Neutrophil (primary cell): ENCODE measurements around the gene FN1.

Source experiments
- H3K27ac ChIP-seq: fragments of 200-600 bp; sonication (generic); 2 replicates; pipeline ENCODE4 v1.5.1; 2016; ENCODE audit warnings: mild to moderate bottlenecking, moderate library complexity
- H3K27me3 ChIP-seq: fragments of 200-600 bp; sonication (generic); 2 replicates; pipeline ENCODE4 v1.6.0; 2016; ENCODE audit warnings: mild to moderate bottlenecking
- H3K36me3 ChIP-seq: fragments of 200-600 bp; sonication (generic); 2 replicates; pipeline ENCODE4 v1.5.1; 2017
- H3K4me1 ChIP-seq, 2 experiments: fragments of 200-600 bp in 1 of 2; sonication (generic) in 1 of 2; 1 replicate in 1 of 2; 2 replicates in 1 of 2; pipeline versions ENCODE4 v1.5.1 to v1.6.1; 2013 to 2016; ENCODE audit warnings: low read depth in 1 of 2, low read length in 1 of 2, mild to moderate bottlenecking in 1 of 2, moderate library complexity in 1 of 2; ENCODE audit not compliant: control insufficient read depth in 1 of 2, insufficient read depth in 1 of 2
- H3K4me3 ChIP-seq, 2 experiments: fragments of 200-600 bp in 1 of 2; sonication (generic) in 1 of 2; 1 replicate in 1 of 2; 2 replicates in 1 of 2; pipeline ENCODE4 v1.5.1; 2013 to 2016; ENCODE audit warnings: low read depth in 1 of 2, low read length in 1 of 2, mild to moderate bottlenecking in 1 of 2, moderate library complexity in 1 of 2
- H3K9me3 ChIP-seq: fragments of 200-600 bp; sonication (generic); 2 replicates; pipeline ENCODE4 v1.5.1; 2016
- CTCF ChIP-seq: fragments of 200-600 bp; sonication (generic); IDR thresholded peaks from 2 replicates; pipeline ENCODE4 v1.5.1; 2016; ENCODE audit warnings: antibody characterized with exemption

FN1 gene

GRCh38 chr2:215354771-215355695 lies 80.8 kb downstream of the FN1 start:
- Histone ChIP-seq H3K27me3 (no peaks in the 10 kb centered on the region), H3K36me3 (no peaks in the 10 kb centered on the region), H3K9me3 (no peaks in the 10 kb centered on the region), H3K4me1 (no peaks in the 10 kb centered on the region), H3K4me3 (no peak overlapping the region), H3K27ac (no peak overlapping the region)
- no peak for TF ChIP-seq CTCF

- no peak overlapping the region for H3K4me3 ChIP-seq
- H3K27me3 ChIP-seq = no peaks in the 10 kb centered on the region
- no peak for TF ChIP-seq CTCF
- H3K27ac ChIP-seq = no peak overlapping the region
- no peaks in the 10 kb centered on the region for H3K9me3 ChIP-seq
- H3K4me1 ChIP-seq = no peaks in the 10 kb centered on the region
- no peaks in the 10 kb centered on the region for H3K36me3 ChIP-seq
These were observed 83.3 kb downstream of the FN1 start for GRCh38 chr2:215352602-215353001.

- Histone ChIP-seq H3K4me3 (no peak overlapping the region), H3K9me3 (no peaks in the 10 kb centered on the region), H3K4me1 (no peaks in the 10 kb centered on the region), H3K27ac (no peak overlapping the region), H3K36me3 (no peaks in the 10 kb centered on the region), H3K27me3 (no peaks in the 10 kb centered on the region)
- no peak for TF ChIP-seq CTCF
These were observed 88.0 kb downstream of the FN1 start for GRCh38 chr2:215347878-215348277.

- no peak overlapping the region for H3K4me3 ChIP-seq
- H3K27ac ChIP-seq = no peak overlapping the region
- H3K27me3 ChIP-seq = no peaks in the 10 kb centered on the region
- no peak for TF ChIP-seq CTCF
- no peaks in the 10 kb centered on the region for H3K4me1 ChIP-seq
- no peaks in the 10 kb centered on the region for H3K36me3 ChIP-seq
- no peaks in the 10 kb centered on the region for H3K9me3 ChIP-seq
These were observed 96.8 kb downstream of the FN1 start for GRCh38 chr2:215338883-215339679.

- no peak overlapping the region for H3K4me3 ChIP-seq
- H3K4me1 ChIP-seq = no peaks in the 10 kb centered on the region
- H3K27ac ChIP-seq = no peak overlapping the region
- no peaks in the 10 kb centered on the region for H3K27me3 ChIP-seq
- no peaks in the 10 kb centered on the region for H3K9me3 ChIP-seq
- no peak for TF ChIP-seq CTCF
- no peaks in the 10 kb centered on the region for H3K36me3 ChIP-seq
These were observed 102.8 kb downstream of the FN1 start for GRCh38 chr2:215332872-215333595.
